Measurements from ENCODE around the gene UBE2J2.

GRCh38 chr1:1234180-1234808 is 39.4 kb downstream of the UBE2J2 start:
- TF ChIP-seq CTCF (IDR thresholded peaks at IDR 0.05), result no peak
- no peak for TF ChIP-seq ZFX (IDR thresholded peaks at IDR 0.05; ENCODE audit: borderline replicate concordance)
